ENCODE measurements around the gene PSMA6.
"Not testable (repeated sequence)": the region's sequence is repeated elsewhere in the genome, so short reads cannot be mapped to it uniquely, and the experiment has no call there.

PSMA6 gene

GRCh38 chr14:35247777-35248475, 44.3 kb upstream of the PSMA6 start:
- Histone ChIP-seq H3K79me2 (ENCODE audit: control insufficient read depth, insufficient read depth, low read length) (no peaks in the 10 kb centered on the region), H4K8ac (ENCODE audit: low read depth, low read length) (no peak overlapping the region), H3K27ac (ENCODE audit: low read depth, low read length) (no peak overlapping the region), H2BK5ac (ENCODE audit: low read length) (no peak overlapping the region), H3K4me1 (ENCODE audit: control insufficient read depth, low read depth, low read length) (no peaks in the 10 kb centered on the region), H2BK120ac (ENCODE audit: low read depth, low read length) (no peak overlapping the region), H3K4me3 (ENCODE audit: low read length) (no peak overlapping the region), H3K56ac (ENCODE audit: low read length) (no peak overlapping the region), H3K79me1 (ENCODE audit: low read length) (no peaks in the 10 kb centered on the region), H2AK5ac (ENCODE audit: low read length) (no peak overlapping the region), H3K27me3 (ENCODE audit: insufficient read depth, low read length, poor library complexity) (no peaks in the 10 kb centered on the region), H3K9ac (ENCODE audit: low read length) (no peak overlapping the region), H3K4me2 (ENCODE audit: low read length) (no peak overlapping the region), H3K18ac (ENCODE audit: low read length) (no peak overlapping the region), H3K4ac (ENCODE audit: low read depth, low read length) (no peak overlapping the region), H2BK15ac (replicated peaks; ENCODE audit: low read depth) (no peak overlapping the region), H3K36me3 (ENCODE audit: control insufficient read depth, insufficient read depth, low read length) (no peaks in the 10 kb centered on the region), H4K5ac (ENCODE audit: low read length) (no peak overlapping the region), H3K23ac (ENCODE audit: low read length) (no peak overlapping the region)
- peak; percentile 8 for DNase-seq
- WGBS (ENCODE audit: extremely low coverage, insufficient coverage, low lambda C conversion rate), result no CpG with 5 or more reads among the region's 4 CpGs

- H4K8ac ChIP-seq (ENCODE audit: low read depth, low read length), result no peak overlapping the region
- H3K4me2 ChIP-seq (ENCODE audit: low read length), result no peak overlapping the region
- no peak overlapping the region for H3K9ac ChIP-seq (ENCODE audit: low read length)
- no peak overlapping the region for H2BK15ac ChIP-seq (replicated peaks; ENCODE audit: low read depth)
- H3K18ac ChIP-seq (ENCODE audit: low read length), result no peak overlapping the region
- H3K4me1 ChIP-seq (ENCODE audit: control insufficient read depth, low read depth, low read length), result no peaks in the 10 kb centered on the region
- H3K79me1 ChIP-seq (ENCODE audit: low read length), result no peaks in the 10 kb centered on the region
- H3K79me2 ChIP-seq (ENCODE audit: control insufficient read depth, insufficient read depth, low read length), result no peaks in the 10 kb centered on the region
- H3K23ac ChIP-seq (ENCODE audit: low read length), result no peak overlapping the region
- DNase-seq, result no peak
- no peak overlapping the region for H3K4me3 ChIP-seq (ENCODE audit: low read length)
- no peak overlapping the region for H2BK5ac ChIP-seq (ENCODE audit: low read length)
- H3K27me3 ChIP-seq (ENCODE audit: insufficient read depth, low read length, poor library complexity), result no peaks in the 10 kb centered on the region
- H2BK120ac ChIP-seq (ENCODE audit: low read depth, low read length), result no peak overlapping the region
- no peak overlapping the region for H3K56ac ChIP-seq (ENCODE audit: low read length)
- H4K5ac ChIP-seq (ENCODE audit: low read length), result no peak overlapping the region
- H2AK5ac ChIP-seq (ENCODE audit: low read length), result no peak overlapping the region
- no peak overlapping the region for H3K4ac ChIP-seq (ENCODE audit: low read depth, low read length)
- no peaks in the 10 kb centered on the region for H3K36me3 ChIP-seq (ENCODE audit: control insufficient read depth, insufficient read depth, low read length)
- H3K27ac ChIP-seq (ENCODE audit: low read depth, low read length), result no peak overlapping the region
These were observed 43.8 kb upstream of the PSMA6 start for GRCh38 chr14:35248476-35248788.

- no peak overlapping the region for H3K9ac ChIP-seq (ENCODE audit: low read length)
- no peak overlapping the region for H3K27ac ChIP-seq (ENCODE audit: low read depth, low read length)
- no peak overlapping the region for H3K56ac ChIP-seq (ENCODE audit: low read length)
- no peaks in the 10 kb centered on the region for H3K4me1 ChIP-seq (ENCODE audit: control insufficient read depth, low read depth, low read length)
- no peak overlapping the region for H2AK5ac ChIP-seq (ENCODE audit: low read length)
- no peak overlapping the region for H4K5ac ChIP-seq (ENCODE audit: low read length)
- H2BK120ac ChIP-seq (ENCODE audit: low read depth, low read length), result no peak overlapping the region
- no peak overlapping the region for H2BK15ac ChIP-seq (replicated peaks; ENCODE audit: low read depth)
- H3K4ac ChIP-seq (ENCODE audit: low read depth, low read length), result no peak overlapping the region
- H3K4me3 ChIP-seq (ENCODE audit: low read length), result no peak overlapping the region
- no CpG with 5 or more reads among the region's 4 CpGs for WGBS (ENCODE audit: extremely low coverage, insufficient coverage, low lambda C conversion rate)
- no peaks in the 10 kb centered on the region for H3K79me1 ChIP-seq (ENCODE audit: low read length)
- H3K79me2 ChIP-seq (ENCODE audit: control insufficient read depth, insufficient read depth, low read length), result no peaks in the 10 kb centered on the region
- H3K36me3 ChIP-seq (ENCODE audit: control insufficient read depth, insufficient read depth, low read length), result no peaks in the 10 kb centered on the region
- H4K8ac ChIP-seq (ENCODE audit: low read depth, low read length), result no peak overlapping the region
- H2BK5ac ChIP-seq (ENCODE audit: low read length), result no peak overlapping the region
- no peaks in the 10 kb centered on the region for H3K27me3 ChIP-seq (ENCODE audit: insufficient read depth, low read length, poor library complexity)
- H3K18ac ChIP-seq (ENCODE audit: low read length), result no peak overlapping the region
- no peak overlapping the region for H3K4me2 ChIP-seq (ENCODE audit: low read length)
- peak; percentile 32 for DNase-seq
- no peak overlapping the region for H3K23ac ChIP-seq (ENCODE audit: low read length)
These were observed 41.9 kb upstream of the PSMA6 start for GRCh38 chr14:35250319-35250718.

GRCh38 chr14:35252451-35252868, 39.7 kb upstream of the PSMA6 start:
- Histone ChIP-seq H3K27ac (ENCODE audit: low read depth, low read length) (no peak overlapping the region), H3K18ac (ENCODE audit: low read length) (no peak overlapping the region), H3K56ac (ENCODE audit: low read length) (no peak overlapping the region), H3K36me3 (ENCODE audit: control insufficient read depth, insufficient read depth, low read length) (no peaks in the 10 kb centered on the region), H3K27me3 (ENCODE audit: insufficient read depth, low read length, poor library complexity) (no peaks in the 10 kb centered on the region), H3K79me1 (ENCODE audit: low read length) (no peaks in the 10 kb centered on the region), H2BK5ac (ENCODE audit: low read length) (no peak overlapping the region), H2BK15ac (replicated peaks; ENCODE audit: low read depth) (no peak overlapping the region), H2AK5ac (ENCODE audit: low read length) (no peak overlapping the region), H4K8ac (ENCODE audit: low read depth, low read length) (no peak overlapping the region), H3K9ac (ENCODE audit: low read length) (no peak overlapping the region), H3K79me2 (ENCODE audit: control insufficient read depth, insufficient read depth, low read length) (no peaks in the 10 kb centered on the region), H3K4me2 (ENCODE audit: low read length) (no peak overlapping the region), H3K4ac (ENCODE audit: low read depth, low read length) (no peak overlapping the region), H3K4me3 (ENCODE audit: low read length) (no peak overlapping the region), H3K4me1 (ENCODE audit: control insufficient read depth, low read depth, low read length) (no peaks in the 10 kb centered on the region), H4K5ac (ENCODE audit: low read length) (no peak overlapping the region), H3K23ac (ENCODE audit: low read length) (no peak overlapping the region), H2BK120ac (ENCODE audit: low read depth, low read length) (no peak overlapping the region)
- no peak for DNase-seq
- no CpG with 5 or more reads among the region's 1 CpG for WGBS (ENCODE audit: extremely low coverage, insufficient coverage, low lambda C conversion rate)

GRCh38 chr14:35253056-35253455, 39.1 kb upstream of the PSMA6 start:
- not testable (repeated sequence) for DNase-seq; H3K4me1 ChIP-seq (ENCODE audit: control insufficient read depth, low read depth, low read length); H3K27me3 ChIP-seq (ENCODE audit: insufficient read depth, low read length, poor library complexity); H3K9ac ChIP-seq (ENCODE audit: low read length); H3K79me1 ChIP-seq (ENCODE audit: low read length); H2BK5ac ChIP-seq (ENCODE audit: low read length); H3K27ac ChIP-seq (ENCODE audit: low read depth, low read length); H2BK120ac ChIP-seq (ENCODE audit: low read depth, low read length); H4K8ac ChIP-seq (ENCODE audit: low read depth, low read length); H2BK15ac ChIP-seq (replicated peaks; ENCODE audit: low read depth); H4K5ac ChIP-seq (ENCODE audit: low read length); H3K18ac ChIP-seq (ENCODE audit: low read length); H3K4me2 ChIP-seq (ENCODE audit: low read length); H3K4ac ChIP-seq (ENCODE audit: low read depth, low read length); H3K79me2 ChIP-seq (ENCODE audit: control insufficient read depth, insufficient read depth, low read length); H2AK5ac ChIP-seq (ENCODE audit: low read length); H3K36me3 ChIP-seq (ENCODE audit: control insufficient read depth, insufficient read depth, low read length); H3K23ac ChIP-seq (ENCODE audit: low read length); H3K4me3 ChIP-seq (ENCODE audit: low read length); H3K56ac ChIP-seq (ENCODE audit: low read length)
- no CpG with 5 or more reads among the region's 3 CpGs for WGBS (ENCODE audit: extremely low coverage, insufficient coverage, low lambda C conversion rate)

- H3K27ac ChIP-seq (ENCODE audit: low read depth, low read length); H3K9ac ChIP-seq (ENCODE audit: low read length); DNase-seq; H3K79me1 ChIP-seq (ENCODE audit: low read length); H3K56ac ChIP-seq (ENCODE audit: low read length); H2BK5ac ChIP-seq (ENCODE audit: low read length); H3K18ac ChIP-seq (ENCODE audit: low read length); H2BK15ac ChIP-seq (replicated peaks; ENCODE audit: low read depth); H3K23ac ChIP-seq (ENCODE audit: low read length); H3K4me1 ChIP-seq (ENCODE audit: control insufficient read depth, low read depth, low read length); H4K5ac ChIP-seq (ENCODE audit: low read length); H2AK5ac ChIP-seq (ENCODE audit: low read length); H2BK120ac ChIP-seq (ENCODE audit: low read depth, low read length); H3K79me2 ChIP-seq (ENCODE audit: control insufficient read depth, insufficient read depth, low read length); H3K4me2 ChIP-seq (ENCODE audit: low read length); H3K27me3 ChIP-seq (ENCODE audit: insufficient read depth, low read length, poor library complexity); H4K8ac ChIP-seq (ENCODE audit: low read depth, low read length); H3K4ac ChIP-seq (ENCODE audit: low read depth, low read length); H3K4me3 ChIP-seq (ENCODE audit: low read length); H3K36me3 ChIP-seq (ENCODE audit: control insufficient read depth, insufficient read depth, low read length): not testable (repeated sequence)
- WGBS (ENCODE audit: extremely low coverage, insufficient coverage, low lambda C conversion rate), result no CpG with 5 or more reads among the region's 7 CpGs
These were observed 38.1 kb upstream of the PSMA6 start for GRCh38 chr14:35254034-35254622.
